ENCODE measurements around the gene CREB3. TPM values are rescaled to one million over a fixed set of nuclear protein-coding genes. Genes with fewer than 3 reads are reported as not detected.

CREB3 gene
- total RNA-seq, 1 experiment from 2014 or later: 29.1 TPM

GRCh38 chr9:35714123-35714522, 18.3 kb upstream of the CREB3 start:
- TF ChIP-seq EZH2 (IDR thresholded peaks at IDR 0.05; ENCODE audit: borderline replicate concordance, low read depth, low read length, poor library complexity, severe bottlenecking) (no peak), CTCF (conservative IDR thresholded peaks at IDR 0.05; ENCODE audit: low read depth, low read length) (no peak)
- DNase-seq (ENCODE audit: low spot score): no peak
- Histone ChIP-seq H3K4me3 (ENCODE audit: low read depth, low read length, poor library complexity, severe bottlenecking) (no peak overlapping the region), H3K27me3 (replicated peaks; ENCODE audit: insufficient read depth, low read depth, low read length, poor library complexity) (no peaks in the 10 kb centered on the region), H3K4me1 (ENCODE audit: insufficient read depth, low read length, poor library complexity, severe bottlenecking) (no peaks in the 10 kb centered on the region), H3K9me3 (ENCODE audit: low read depth, low read length, poor library complexity, severe bottlenecking) (no peaks in the 10 kb centered on the region), H3K36me3 (ENCODE audit: insufficient read depth, low read length, poor library complexity, severe bottlenecking) (peaks cover 88% of the 10 kb centered on the region), H3K27ac (ENCODE audit: low read depth, low read length, poor library complexity, severe bottlenecking) (no peak overlapping the region)
- ChIA-PET POLR2A (ENCODE audit: low non-redundant PET) (no interaction called here), CTCF (no interaction called here)
- BruUV-seq (replicated peaks): no TSS peak
- intact Hi-C loops (cut with micrococcal nuclease; ENCODE audit: unreplicated experiment): no loop called here

- CTCF ChIA-PET: no interaction called here
- intact Hi-C loops (cut with micrococcal nuclease; ENCODE audit: unreplicated experiment): no loop called here
- no peaks in the 10 kb centered on the region for H3K9me3 ChIP-seq (ENCODE audit: low read depth, low read length, poor library complexity, severe bottlenecking)
- no peak overlapping the region for H3K27ac ChIP-seq (ENCODE audit: low read depth, low read length, poor library complexity, severe bottlenecking)
- DNase-seq (ENCODE audit: low spot score): no peak
- TF ChIP-seq EZH2 (IDR thresholded peaks at IDR 0.05; ENCODE audit: borderline replicate concordance, low read depth, low read length, poor library complexity, severe bottlenecking): no peak
- TF ChIP-seq CTCF (conservative IDR thresholded peaks at IDR 0.05; ENCODE audit: low read depth, low read length): no peak
- BruUV-seq (replicated peaks): no TSS peak
- peaks cover 91% of the 10 kb centered on the region for H3K36me3 ChIP-seq (ENCODE audit: insufficient read depth, low read length, poor library complexity, severe bottlenecking)
- H3K27me3 ChIP-seq (replicated peaks; ENCODE audit: insufficient read depth, low read depth, low read length, poor library complexity): no peaks in the 10 kb centered on the region
- no peaks in the 10 kb centered on the region for H3K4me1 ChIP-seq (ENCODE audit: insufficient read depth, low read length, poor library complexity, severe bottlenecking)
- POLR2A ChIA-PET (ENCODE audit: low non-redundant PET): no interaction called here
- H3K4me3 ChIP-seq (ENCODE audit: low read depth, low read length, poor library complexity, severe bottlenecking): no peak overlapping the region
These were observed 17.8 kb upstream of the CREB3 start for GRCh38 chr9:35714579-35715252.

DNA sequence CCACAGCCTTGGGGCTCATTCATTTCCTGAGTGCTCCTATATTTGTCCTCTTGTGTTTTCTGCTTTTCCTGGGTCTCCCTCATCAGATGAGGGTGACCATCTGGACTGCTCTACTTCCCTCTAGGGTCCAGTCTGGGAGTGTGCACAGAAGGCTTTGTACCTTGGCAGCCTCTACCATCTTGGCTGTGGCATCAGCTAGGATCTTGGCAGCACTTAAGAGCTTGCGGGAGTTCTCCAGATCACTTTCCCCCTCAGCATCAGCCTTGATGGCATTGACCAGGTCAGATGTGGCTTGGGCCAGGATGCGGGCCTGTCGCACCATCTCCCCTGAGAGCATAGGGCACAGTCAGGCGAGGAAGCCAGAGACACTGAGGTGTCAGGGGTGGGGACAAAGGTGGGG, 16.2 kb upstream of the CREB3 start:
- no TSS peak for BruUV-seq (replicated peaks)
- intact Hi-C loops (cut with micrococcal nuclease; ENCODE audit: unreplicated experiment): no loop called here
- H3K4me1 ChIP-seq (ENCODE audit: insufficient read depth, low read length, poor library complexity, severe bottlenecking): no peaks in the 10 kb centered on the region
- H3K36me3 ChIP-seq (ENCODE audit: insufficient read depth, low read length, poor library complexity, severe bottlenecking): peaks cover 93% of the 10 kb centered on the region
- TF ChIP-seq CTCF (conservative IDR thresholded peaks at IDR 0.05; ENCODE audit: low read depth, low read length) (no peak), EZH2 (IDR thresholded peaks at IDR 0.05; ENCODE audit: borderline replicate concordance, low read depth, low read length, poor library complexity, severe bottlenecking) (no peak)
- POLR2A ChIA-PET (ENCODE audit: low non-redundant PET): no interaction called here
- CTCF ChIA-PET: no interaction called here
- no peak for DNase-seq (ENCODE audit: low spot score)
- H3K9me3 ChIP-seq (ENCODE audit: low read depth, low read length, poor library complexity, severe bottlenecking): no peaks in the 10 kb centered on the region
- H3K27me3 ChIP-seq (replicated peaks; ENCODE audit: insufficient read depth, low read depth, low read length, poor library complexity): no peaks in the 10 kb centered on the region
- H3K4me3 ChIP-seq (ENCODE audit: low read depth, low read length, poor library complexity, severe bottlenecking): no peak overlapping the region
- no peak overlapping the region for H3K27ac ChIP-seq (ENCODE audit: low read depth, low read length, poor library complexity, severe bottlenecking)
